ENCODE data around the gene TEC.

Gene TEC

GRCh38 chr4:48248559-48248953, 21.1 kb downstream of the TEC start:
- DNase-seq (ENCODE audit: low spot score) (no peak), ATAC-seq (ENCODE audit: low read depth) (no peak)
- no peak overlapping the region for H3K4me3 ChIP-seq (ENCODE audit: severe bottlenecking)
- no peaks in the 10 kb centered on the region; the same call in 1 of the 2 replicates for H3K36me3 ChIP-seq (ENCODE audit: low read depth)
- H3K4me1 ChIP-seq (ENCODE audit: insufficient read depth, poor library complexity, severe bottlenecking): no peaks in the 10 kb centered on the region
- H3K27me3 ChIP-seq (ENCODE audit: insufficient read depth, poor library complexity, severe bottlenecking): no peaks in the 10 kb centered on the region
- TF ChIP-seq CTCF (IDR thresholded peaks at IDR 0.05; ENCODE audit: poor library complexity, severe bottlenecking): no peak
- H3K27ac ChIP-seq (ENCODE audit: poor library complexity, severe bottlenecking): no peak overlapping the region
- no peaks in the 10 kb centered on the region for H3K9me3 ChIP-seq (ENCODE audit: severe bottlenecking)

GRCh38 chr4:48247878-48248558, 21.6 kb downstream of the TEC start:
- no peak overlapping the region for H3K4me3 ChIP-seq (ENCODE audit: severe bottlenecking)
- H3K27me3 ChIP-seq (ENCODE audit: insufficient read depth, poor library complexity, severe bottlenecking): no peaks in the 10 kb centered on the region
- no peaks in the 10 kb centered on the region for H3K4me1 ChIP-seq (ENCODE audit: insufficient read depth, poor library complexity, severe bottlenecking)
- DNase-seq (ENCODE audit: low spot score): no peak
- H3K36me3 ChIP-seq (ENCODE audit: low read depth): no peaks in the 10 kb centered on the region; the same call in 1 of the 2 replicates
- H3K9me3 ChIP-seq (ENCODE audit: severe bottlenecking): no peaks in the 10 kb centered on the region
- TF ChIP-seq CTCF (IDR thresholded peaks at IDR 0.05; ENCODE audit: poor library complexity, severe bottlenecking): no peak
- no peak for ATAC-seq (ENCODE audit: low read depth)
- no peak overlapping the region for H3K27ac ChIP-seq (ENCODE audit: poor library complexity, severe bottlenecking)

GRCh38 chr4:48247142-48247877, 22.3 kb downstream of the TEC start:
- Histone ChIP-seq H3K4me3 (ENCODE audit: severe bottlenecking) (no peak overlapping the region), H3K4me1 (ENCODE audit: insufficient read depth, poor library complexity, severe bottlenecking) (no peaks in the 10 kb centered on the region), H3K27me3 (ENCODE audit: insufficient read depth, poor library complexity, severe bottlenecking) (no peaks in the 10 kb centered on the region), H3K27ac (ENCODE audit: poor library complexity, severe bottlenecking) (no peak overlapping the region), H3K9me3 (ENCODE audit: severe bottlenecking) (no peaks in the 10 kb centered on the region), H3K36me3 (ENCODE audit: low read depth) (no peaks in the 10 kb centered on the region; the same call in 1 of the 2 replicates)
- no peak for TF ChIP-seq CTCF (IDR thresholded peaks at IDR 0.05; ENCODE audit: poor library complexity, severe bottlenecking)
- no peak for ATAC-seq (ENCODE audit: low read depth)
- DNase-seq (ENCODE audit: low spot score): no peak

GRCh38 chr4:48244665-48245064, 25.0 kb downstream of the TEC start:
- no peaks in the 10 kb centered on the region for H3K9me3 ChIP-seq (ENCODE audit: severe bottlenecking)
- no peak for TF ChIP-seq CTCF (IDR thresholded peaks at IDR 0.05; ENCODE audit: poor library complexity, severe bottlenecking)
- no peaks in the 10 kb centered on the region for H3K4me1 ChIP-seq (ENCODE audit: insufficient read depth, poor library complexity, severe bottlenecking)
- no peaks in the 10 kb centered on the region; the same call in 1 of the 2 replicates for H3K36me3 ChIP-seq (ENCODE audit: low read depth)
- H3K27me3 ChIP-seq (ENCODE audit: insufficient read depth, poor library complexity, severe bottlenecking): no peaks in the 10 kb centered on the region
- ATAC-seq (ENCODE audit: low read depth) (no peak), DNase-seq (ENCODE audit: low spot score) (no peak)
- no peak overlapping the region for H3K27ac ChIP-seq (ENCODE audit: poor library complexity, severe bottlenecking)
- no peak overlapping the region for H3K4me3 ChIP-seq (ENCODE audit: severe bottlenecking)

- no peak overlapping the region for H3K4me3 ChIP-seq (ENCODE audit: severe bottlenecking)
- no peaks in the 10 kb centered on the region for H3K4me1 ChIP-seq (ENCODE audit: insufficient read depth, poor library complexity, severe bottlenecking)
- no peaks in the 10 kb centered on the region for H3K27me3 ChIP-seq (ENCODE audit: insufficient read depth, poor library complexity, severe bottlenecking)
- no peaks in the 10 kb centered on the region for H3K9me3 ChIP-seq (ENCODE audit: severe bottlenecking)
- H3K27ac ChIP-seq (ENCODE audit: poor library complexity, severe bottlenecking): no peak overlapping the region
- ATAC-seq (ENCODE audit: low read depth): no peak
- DNase-seq (ENCODE audit: low spot score): no peak
- H3K36me3 ChIP-seq (ENCODE audit: low read depth): no peaks in the 10 kb centered on the region; the same call in 1 of the 2 replicates
- no peak for TF ChIP-seq CTCF (IDR thresholded peaks at IDR 0.05; ENCODE audit: poor library complexity, severe bottlenecking)
Measured at GRCh38 chr4:48243887-48244286, 25.8 kb downstream of the TEC start.
